GM12878 (cell line): ENCODE data around the gene STXBP5. TPM values are rescaled to one million over a fixed set of nuclear protein-coding genes. Genes with fewer than 3 reads are reported as not detected.

Source experiments
- ATAC-seq: fragments of 200-7000 bp; cut with Tn5 transposase; 3 replicates; pipeline ENCODE4 v1.9.1; 2020; ENCODE audit warnings: mild to moderate bottlenecking, moderate library complexity
- BruUV-seq: library from RNA; stranded (reverse); fragments of 400-500 nt; replicated peaks from 2 replicates; lab custom pipeline; 2021; lab: Mats Ljungman, UMichigan
- CTCF ChIA-PET: fragments of 300-600 bp; sonication (Branson Sonifier 250); formaldehyde crosslinking; extraction: SDS; loops from one replicate; lab custom pipeline; 2021; ENCODE audit warnings: inconsistent platforms; lab: Yijun Ruan, JAX
- POLR2A ChIA-PET: fragments of 350-600 bp; formaldehyde crosslinking; extraction: SDS; loops from one replicate; lab custom pipeline; 2021; ENCODE audit warnings: inconsistent platforms; lab: Charles Lee
- RAD21 ChIA-PET: fragments of 300-600 bp; sonication (Branson Sonifier 250); formaldehyde crosslinking; loops from one replicate; lab custom pipeline; 2023; ENCODE audit warnings: antibody characterized with exemption; ENCODE audit not compliant: unreplicated experiment; lab: Charles Lee
- SMC1A ChIA-PET: fragments of 300-600 bp; sonication (Branson Sonifier 250); formaldehyde crosslinking; loops from one replicate; lab custom pipeline; 2023; ENCODE audit not compliant: unreplicated experiment, uncharacterized antibody; lab: Charles Lee
- DNase-seq: peaks from one replicate; pipeline ENCODE4 v3.0.0-alpha.2; 2011; ENCODE audit warnings: low read depth, low spot score
- FAIRE-seq: peaks from 3 replicates; lab custom pipeline; 2011; peaks lifted over from hg19 to GRCh38; lab: Jason Lieb, UNC
- H2AFZ ChIP-seq: 2 replicates; pipeline ENCODE4 v1.6.0; 2011; ENCODE audit warnings: low read depth, low read length, control low read depth; ENCODE audit not compliant: control insufficient read depth
- H3K27ac ChIP-seq: 2 replicates; pipeline ENCODE4 v1.5.1; 2011; ENCODE audit warnings: control low read depth; ENCODE audit not compliant: control insufficient read depth, insufficient read depth
- H3K27me3 ChIP-seq, 2 experiments: replicated peaks in 1 of 2; 2 replicates each; pipeline versions ENCODE4 v1.6.0 to v1.6.1; 2011; ENCODE audit warnings: low read length in 1 of 2; ENCODE audit not compliant: control insufficient read depth in 2 of 2, insufficient read depth in 2 of 2
- H3K36me3 ChIP-seq, 2 experiments: 2 replicates each; pipeline ENCODE4 v1.5.1; 2011; ENCODE audit warnings: low read length in 1 of 2; ENCODE audit not compliant: control insufficient read depth in 2 of 2, insufficient read depth in 2 of 2
- H3K4me1 ChIP-seq: 2 replicates; pipeline ENCODE4 v1.6.1; 2011; ENCODE audit warnings: mild to moderate bottlenecking, low read length, moderate library complexity, mixed read lengths; ENCODE audit not compliant: control insufficient read depth, insufficient read depth
- H3K4me2 ChIP-seq: 2 replicates; pipeline ENCODE4 v1.6.0; 2011; ENCODE audit warnings: control low read depth; ENCODE audit not compliant: control insufficient read depth, insufficient read depth
- H3K4me3 ChIP-seq: fragments of 200-600 bp; sonication (generic); 2 replicates; pipeline ENCODE4 v1.5.1; 2016
- H3K79me2 ChIP-seq: 2 replicates; pipeline ENCODE4 v1.6.0; 2011; ENCODE audit warnings: low read length; ENCODE audit not compliant: control insufficient read depth, insufficient read depth
- H3K9ac ChIP-seq: 2 replicates; pipeline ENCODE4 v1.8.0; 2011; ENCODE audit warnings: low read length, control low read depth, mixed read lengths; ENCODE audit not compliant: control insufficient read depth, insufficient read depth
- H3K9me3 ChIP-seq: replicated peaks from 3 replicates; pipeline ENCODE4 v1.5.1; 2011; ENCODE audit warnings: mild to moderate bottlenecking, low read length; ENCODE audit not compliant: control insufficient read depth, insufficient read depth
- H4K20me1 ChIP-seq: 2 replicates; pipeline ENCODE4 v1.6.0; 2011; ENCODE audit not compliant: control insufficient read depth, insufficient read depth
- BMI1 ChIP-seq: fragments of 450-650 bp; IDR thresholded peaks from 2 replicates; pipeline ENCODE4 v1.6.1; 2016; ENCODE audit warnings: mild to moderate bottlenecking, moderate library complexity, borderline replicate concordance
- CHD1 ChIP-seq: IDR thresholded peaks from 2 replicates; pipeline ENCODE4 v1.6.1; 2012; ENCODE audit warnings: low read depth, low read length, improper control_type of control experiment
- DPF2 ChIP-seq: fragments of 450-650 bp; IDR thresholded peaks from 2 replicates; pipeline ENCODE4 v1.6.1; 2017; ENCODE audit warnings: mild to moderate bottlenecking
- E2F4 ChIP-seq: IDR thresholded peaks from 2 replicates; pipeline ENCODE4 v1.6.1; 2012; ENCODE audit warnings: low read depth, low read length, improper control_type of control experiment
- HSF1 ChIP-seq: fragments of 150-350 bp; IDR thresholded peaks from 2 replicates; pipeline ENCODE4 v1.6.1; 2014; ENCODE audit warnings: mild to moderate bottlenecking, low read depth, low read length
- MTA3 ChIP-seq: IDR thresholded peaks from 2 replicates; pipeline ENCODE4 v1.6.1; 2012; ENCODE audit warnings: low read length, inconsistent platforms, borderline replicate concordance
- NFYB ChIP-seq: IDR thresholded peaks from 2 replicates; pipeline ENCODE4 v1.6.1; 2011; ENCODE audit warnings: low read depth, mild to moderate bottlenecking, low read length, improper control_type of control experiment, moderate library complexity; ENCODE audit not compliant: insufficient read depth
- PKNOX1 ChIP-seq: fragments of 450-650 bp; IDR thresholded peaks from 2 replicates; pipeline ENCODE4 v1.6.1; 2016; ENCODE audit warnings: mild to moderate bottlenecking
- POLR2AphosphoS2 ChIP-seq: IDR thresholded peaks from 2 replicates; pipeline ENCODE4 v1.6.1; 2011; ENCODE audit warnings: low read depth, mild to moderate bottlenecking, low read length, improper control_type of control experiment, moderate library complexity
- POU2F2 ChIP-seq: IDR thresholded peaks from 3 replicates; pipeline ENCODE4 v1.6.1; 2011; ENCODE audit warnings: low read depth, mild to moderate bottlenecking, low read length, borderline replicate concordance
- RELB ChIP-seq: fragments of 450-650 bp; IDR thresholded peaks from 2 replicates; pipeline ENCODE4 v1.6.1; 2017; ENCODE audit warnings: low read depth, mild to moderate bottlenecking, moderate library complexity
- SMC3 ChIP-seq: IDR thresholded peaks from 2 replicates; pipeline ENCODE4 v1.6.1; 2011; ENCODE audit warnings: low read length, improper control_type of control experiment, borderline replicate concordance
- STAT3 ChIP-seq: IDR thresholded peaks from 2 replicates; pipeline ENCODE4 v1.6.1; 2011; ENCODE audit warnings: low read depth, low read length, improper control_type of control experiment
- YBX1 ChIP-seq: fragments of 450-650 bp; IDR thresholded peaks from 2 replicates; pipeline ENCODE4 v1.6.1; 2016; ENCODE audit warnings: antibody characterized with exemption
- WGBS: methylation state at CpG from one replicate; pipeline ENCODE4 v1.1.6; 2016; ENCODE audit warnings: low lambda C conversion rate; ENCODE audit not compliant: insufficient replicate concordance, insufficient coverage; ENCODE audit errors: missing lambda C conversion rate; 5-methylcytosine and 5-hydroxymethylcytosine counted together
- in situ Hi-C: fragments of 300-500 bp; cut with MboI; formaldehyde crosslinking; loops from 9 replicates; pipeline ENCODE4 v1.14.3; 2018; ENCODE audit warnings: mixed read lengths
- intact Hi-C: fragments of 100-400 bp; cut with micrococcal nuclease; formaldehyde crosslinking; loops from one replicate; pipeline ENCODE4 v1.14.2; 2022; ENCODE audit not compliant: unreplicated experiment
- polyA plus RNA-seq, 11 experiments: library from polyadenylated mRNA; depleted of rRNA in 4 of 11; unstranded in 6 of 11; stranded (reverse) in 5 of 11; fragments of >200 nt; fragmentation: Nextera tagmentation in 4 of 11; fragmentation: Illumina TruSeq in 1 of 11; extraction: Ambion mirVana in 4 of 11; extraction: Trizol in 1 of 11; gene quantifications; 1 replicate in 1 of 11; 2 replicates in 10 of 11; pipeline versions ENCODE4 v1.2.1 to v1.2.3, GENCODE V29; 2011 to 2016; ENCODE audit warnings: inconsistent platforms in 2 of 11, missing spikeins in 2 of 11, low read depth in 1 of 11
- total RNA-seq, 4 experiments: library from RNA; depleted of rRNA in 3 of 4; stranded (reverse); fragments of >200 nt in 3 of 4; fragmentation: Illumina TruSeq in 1 of 4; extraction: Trizol in 1 of 4; gene quantifications; 2 replicates each; pipeline versions ENCODE4 v1.2.1 to v1.2.3, GENCODE V29; 2013 to 2021

STXBP5 gene
- total and polyA plus RNA-seq, 10 of the 15 experiments (the other 5 are each of a cell fraction or from before 2014, with no cell fraction given), result 1.4 to 13.2 (median 8.4) TPM

- H2AFZ ChIP-seq, result no peak overlapping the region
- WGBS, result 91% methylated on average over 3 of the region's 3 CpGs
- TF ChIP-seq RELB, result no peak
- TF ChIP-seq SMC3, result no peak
- TF ChIP-seq POU2F2, result no peak
- TF ChIP-seq HSF1, result no peak
- no peak for TF ChIP-seq YBX1
- no peak for TF ChIP-seq NFYB
- no peak for TF ChIP-seq STAT3
- no peak for TF ChIP-seq BMI1
- TF ChIP-seq MTA3, result no peak
- no peak for TF ChIP-seq POLR2AphosphoS2
- TF ChIP-seq PKNOX1, result no peak
- no peak for TF ChIP-seq DPF2
- TF ChIP-seq CHD1, result no peak
- no peak for TF ChIP-seq E2F4
- no peak for DNase-seq
- no peaks in the 10 kb centered on the region for H4K20me1 ChIP-seq
- peaks cover 0 to 3% of the 10 kb centered on the region in 2 experiments; a peak in 1 of 4 replicates for H3K36me3 ChIP-seq
- H3K27ac ChIP-seq, result no peak overlapping the region
- ChIA-PET CTCF (interaction anchor here (1.0 to 1.4 kb wide), 3 partner anchors 9 to 57 kb away, joined by 3 to 4 read pairs (median 3); no protein-coding TSS in a partner anchor), RAD21 (no interaction called here), POLR2A (no interaction called here), SMC1A (no interaction called here)
- peaks cover 3% of the 10 kb centered on the region; the same call in 1 of the 2 replicates for H3K4me1 ChIP-seq
- in situ Hi-C loops (no loop called here), intact Hi-C loops (loop anchor here (10.0 kb wide), 2 partner anchors 177 to 527 kb away; partner anchors contain the start of gene STXBP5)
- H3K4me3 ChIP-seq, result no peak overlapping the region
- H3K9me3 ChIP-seq, result no peaks in the 10 kb centered on the region; the same call in 1 of the 3 replicates
- H3K27me3 ChIP-seq, result no peaks in the 10 kb centered on the region
- H3K79me2 ChIP-seq, result no peaks in the 10 kb centered on the region
- FAIRE-seq, result no peak
- H3K9ac ChIP-seq, result no peak overlapping the region
- no peak overlapping the region for H3K4me2 ChIP-seq
- no TSS peak for BruUV-seq
- no peak for ATAC-seq
Measured at GRCh38 chr6:147381712-147382111, 177.5 kb downstream of the STXBP5 start.
